ENCODE results near the gene CXCR6. TPM values are rescaled to one million over a fixed set of nuclear protein-coding genes. Genes with fewer than 3 reads are reported as not detected.

Gene CXCR6
- total and polyA plus RNA-seq, 2 donors (not counting 1 experiment from before 2014, with no cell fraction given): not detected

DNA sequence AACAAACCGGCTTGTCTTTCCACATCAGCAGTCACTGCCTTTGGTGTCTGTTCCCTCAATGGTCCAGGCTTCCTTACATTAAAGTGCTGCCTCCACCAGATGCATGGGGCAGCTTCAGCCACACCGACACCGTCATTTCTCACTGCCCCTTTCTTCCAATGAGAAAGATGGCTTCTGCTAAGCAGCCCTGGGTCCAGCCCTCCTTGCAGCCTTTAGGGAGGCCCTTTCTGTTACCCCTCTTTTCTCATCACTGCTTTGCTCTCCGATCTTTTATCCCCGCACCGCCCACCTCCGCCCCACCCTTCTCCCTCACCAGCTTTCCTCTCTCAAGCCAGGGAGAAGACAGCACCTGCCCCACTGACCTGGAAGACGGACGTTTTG lies 28.2 kb upstream of the CXCR6 start:
- no peaks in the 10 kb centered on the region for H3K27me3 ChIP-seq (ENCODE audit: control insufficient read depth, insufficient read depth, low read length)
- no peak overlapping the region for H2AFZ ChIP-seq (ENCODE audit: low read length)
- H3K9ac ChIP-seq (ENCODE audit: insufficient read depth, low read length): no peak overlapping the region
- H3K9me3 ChIP-seq (ENCODE audit: control insufficient read depth, insufficient read depth, low read depth, low read length): no peaks in the 10 kb centered on the region
- DNase-seq (ENCODE audit: low read depth in 2 of 2): no peak
- H3K4me1 ChIP-seq (ENCODE audit: control insufficient read depth, extremely low read depth, insufficient read depth, low read length): peaks cover 4% of the 10 kb centered on the region
- no peaks in the 10 kb centered on the region for H4K20me1 ChIP-seq (ENCODE audit: control insufficient read depth, extremely low read depth, insufficient read depth, low read length)
- no peak overlapping the region for H3K4me3 ChIP-seq (replicated peaks in 1 of 4; ENCODE audit: control extremely low read depth in 1 of 4, insufficient read depth in 1 of 4, low read depth in 3 of 4, low read length in 4 of 4)
- H3K4me2 ChIP-seq (ENCODE audit: extremely low read depth, insufficient read depth, low read length): no peak overlapping the region
- no peak overlapping the region for H3K27ac ChIP-seq (ENCODE audit: insufficient read depth, low read length)
- TF ChIP-seq EZH2 (IDR thresholded peaks at IDR 0.05; ENCODE audit: low read length, missing control alignments): no peak
- TF ChIP-seq, protein P1, sequence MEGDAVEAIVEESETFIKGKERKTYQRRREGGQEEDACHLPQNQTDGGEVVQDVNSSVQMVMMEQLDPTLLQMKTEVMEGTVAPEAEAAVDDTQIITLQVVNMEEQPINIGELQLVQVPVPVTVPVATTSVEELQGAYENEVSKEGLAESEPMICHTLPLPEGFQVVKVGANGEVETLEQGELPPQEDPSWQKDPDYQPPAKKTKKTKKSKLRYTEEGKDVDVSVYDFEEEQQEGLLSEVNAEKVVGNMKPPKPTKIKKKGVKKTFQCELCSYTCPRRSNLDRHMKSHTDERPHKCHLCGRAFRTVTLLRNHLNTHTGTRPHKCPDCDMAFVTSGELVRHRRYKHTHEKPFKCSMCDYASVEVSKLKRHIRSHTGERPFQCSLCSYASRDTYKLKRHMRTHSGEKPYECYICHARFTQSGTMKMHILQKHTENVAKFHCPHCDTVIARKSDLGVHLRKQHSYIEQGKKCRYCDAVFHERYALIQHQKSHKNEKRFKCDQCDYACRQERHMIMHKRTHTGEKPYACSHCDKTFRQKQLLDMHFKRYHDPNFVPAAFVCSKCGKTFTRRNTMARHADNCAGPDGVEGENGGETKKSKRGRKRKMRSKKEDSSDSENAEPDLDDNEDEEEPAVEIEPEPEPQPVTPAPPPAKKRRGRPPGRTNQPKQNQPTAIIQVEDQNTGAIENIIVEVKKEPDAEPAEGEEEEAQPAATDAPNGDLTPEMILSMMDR (conservative IDR thresholded peaks at IDR 0.05 in 1 of 2, IDR thresholded peaks at IDR 0.05 in 1 of 2; ENCODE audit: low read depth in 1 of 2, low read length in 2 of 2): no peak
- H3K36me3 ChIP-seq (ENCODE audit: control insufficient read depth, insufficient read depth, low read length): peaks cover 3% of the 10 kb centered on the region
- no peaks in the 10 kb centered on the region for H3K79me2 ChIP-seq (ENCODE audit: control insufficient read depth, insufficient read depth, low read length)

DNA sequence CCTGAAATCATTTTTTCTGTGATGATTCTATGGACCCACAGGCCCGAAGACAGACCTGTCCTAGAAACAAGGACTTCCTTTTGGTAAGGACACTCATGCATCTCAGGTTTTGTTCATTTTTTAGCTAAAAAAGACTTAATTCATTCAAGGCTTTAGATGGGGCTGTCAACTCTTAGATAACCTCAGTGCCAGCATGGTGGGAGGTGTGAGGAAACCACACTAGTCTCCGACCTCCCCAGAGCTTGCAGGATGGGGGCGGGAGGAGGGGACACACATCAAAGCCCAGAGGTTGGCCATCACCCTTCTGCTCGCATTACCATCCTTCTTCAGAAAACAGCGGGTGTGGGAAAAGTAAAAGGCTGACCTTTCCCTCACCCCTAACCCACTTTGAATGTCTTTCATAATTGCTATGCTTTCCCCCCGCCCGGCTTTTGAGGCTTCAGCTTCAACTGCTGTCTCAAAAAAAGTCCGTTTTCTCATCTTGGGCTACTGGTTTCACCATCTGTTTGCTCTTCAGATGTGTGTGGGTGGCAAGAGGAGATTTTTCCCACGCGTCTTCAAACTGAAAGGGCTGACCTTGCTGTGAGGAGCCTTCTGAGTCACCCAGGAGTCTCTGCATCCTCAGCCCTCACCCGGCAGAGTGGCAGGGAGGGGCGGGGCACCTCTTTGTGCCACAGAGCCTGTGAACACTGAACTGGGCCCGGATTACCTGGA lies 27.6 kb upstream of the CXCR6 start:
- peaks cover 3% of the 10 kb centered on the region for H3K36me3 ChIP-seq (ENCODE audit: control insufficient read depth, insufficient read depth, low read length)
- no peaks in the 10 kb centered on the region for H4K20me1 ChIP-seq (ENCODE audit: control insufficient read depth, extremely low read depth, insufficient read depth, low read length)
- peaks cover 4% of the 10 kb centered on the region for H3K4me1 ChIP-seq (ENCODE audit: control insufficient read depth, extremely low read depth, insufficient read depth, low read length)
- H3K27ac ChIP-seq (ENCODE audit: insufficient read depth, low read length): no peak overlapping the region
- no peak overlapping the region for H3K4me3 ChIP-seq (replicated peaks in 1 of 4; ENCODE audit: control extremely low read depth in 1 of 4, insufficient read depth in 1 of 4, low read depth in 3 of 4, low read length in 4 of 4)
- no peak overlapping the region for H2AFZ ChIP-seq (ENCODE audit: low read length)
- peak; percentile 66 to 90 for DNase-seq (ENCODE audit: low read depth in 2 of 2)
- TF ChIP-seq, protein P1 (conservative IDR thresholded peaks at IDR 0.05 in 1 of 2, IDR thresholded peaks at IDR 0.05 in 1 of 2; ENCODE audit: low read depth in 1 of 2, low read length in 2 of 2): no peak
- TF ChIP-seq EZH2 (IDR thresholded peaks at IDR 0.05; ENCODE audit: low read length, missing control alignments): no peak
- no peak overlapping the region for H3K9ac ChIP-seq (ENCODE audit: insufficient read depth, low read length)
- H3K9me3 ChIP-seq (ENCODE audit: control insufficient read depth, insufficient read depth, low read depth, low read length): no peaks in the 10 kb centered on the region
- no peaks in the 10 kb centered on the region for H3K79me2 ChIP-seq (ENCODE audit: control insufficient read depth, insufficient read depth, low read length)
- peak overlapping the region; percentile 35 for H3K4me2 ChIP-seq (ENCODE audit: extremely low read depth, insufficient read depth, low read length)
- H3K27me3 ChIP-seq (ENCODE audit: control insufficient read depth, insufficient read depth, low read length): no peaks in the 10 kb centered on the region

DNA sequence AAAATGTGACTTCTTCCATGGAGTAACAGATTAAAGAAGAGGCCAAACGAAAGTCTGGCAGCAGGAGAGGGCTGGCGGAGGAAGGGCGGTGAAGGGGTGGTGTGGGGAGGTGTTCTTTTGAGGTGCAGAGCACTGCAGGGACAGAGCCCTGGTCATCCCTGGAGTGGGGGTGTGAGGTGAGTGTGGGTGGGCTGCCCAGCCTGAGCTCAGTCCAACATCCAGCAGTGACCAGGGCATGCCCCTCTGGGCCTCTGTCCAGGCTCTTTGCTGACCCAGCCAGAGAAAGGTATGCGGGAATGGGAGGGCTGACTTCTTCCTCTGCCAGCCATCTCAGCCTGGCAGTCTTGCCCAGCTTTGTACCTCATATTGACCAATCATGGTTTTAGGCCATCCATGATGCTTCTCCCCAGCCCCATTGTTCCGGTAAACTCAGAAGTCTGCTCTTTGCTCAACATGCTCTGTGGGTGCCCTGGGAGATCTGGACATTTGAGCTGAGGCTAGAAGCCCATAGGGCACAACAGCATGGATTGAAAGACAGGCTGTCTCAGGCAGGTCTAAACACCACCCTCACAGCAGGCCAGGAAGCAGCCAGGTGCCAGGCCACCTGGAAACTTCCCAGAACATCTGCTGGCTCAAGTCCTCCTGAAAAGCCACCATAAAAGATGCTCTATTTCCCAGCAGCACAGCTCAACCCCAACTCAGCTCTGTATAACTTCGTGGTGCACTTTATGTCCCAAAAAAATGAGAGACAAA lies 25.9 kb upstream of the CXCR6 start:
- TF ChIP-seq, protein P1 (conservative IDR thresholded peaks at IDR 0.05 in 1 of 2, IDR thresholded peaks at IDR 0.05 in 1 of 2; ENCODE audit: low read depth in 1 of 2, low read length in 2 of 2): no peak
- TF ChIP-seq EZH2 (IDR thresholded peaks at IDR 0.05; ENCODE audit: low read length, missing control alignments): no peak
- no peak overlapping the region for H3K9ac ChIP-seq (ENCODE audit: insufficient read depth, low read length)
- no peak overlapping the region for H3K4me2 ChIP-seq (ENCODE audit: extremely low read depth, insufficient read depth, low read length)
- no peak overlapping the region for H3K27ac ChIP-seq (ENCODE audit: insufficient read depth, low read length)
- H3K79me2 ChIP-seq (ENCODE audit: control insufficient read depth, insufficient read depth, low read length): no peaks in the 10 kb centered on the region
- no peaks in the 10 kb centered on the region for H3K9me3 ChIP-seq (ENCODE audit: control insufficient read depth, insufficient read depth, low read depth, low read length)
- H3K27me3 ChIP-seq (ENCODE audit: control insufficient read depth, insufficient read depth, low read length): no peaks in the 10 kb centered on the region
- H4K20me1 ChIP-seq (ENCODE audit: control insufficient read depth, extremely low read depth, insufficient read depth, low read length): no peaks in the 10 kb centered on the region
- H2AFZ ChIP-seq (ENCODE audit: low read length): no peak overlapping the region
- no peak for DNase-seq (ENCODE audit: low read depth in 2 of 2)
- peaks cover 4% of the 10 kb centered on the region for H3K4me1 ChIP-seq (ENCODE audit: control insufficient read depth, extremely low read depth, insufficient read depth, low read length)
- H3K4me3 ChIP-seq (replicated peaks in 1 of 4; ENCODE audit: control extremely low read depth in 1 of 4, insufficient read depth in 1 of 4, low read depth in 3 of 4, low read length in 4 of 4): no peak overlapping the region
- peaks cover 8% of the 10 kb centered on the region for H3K36me3 ChIP-seq (ENCODE audit: control insufficient read depth, insufficient read depth, low read length)
